BJ (cell line): Measurements from ENCODE around the gene RNF213. TPM values are rescaled to one million over a fixed set of nuclear protein-coding genes. Genes with fewer than 3 reads are reported as not detected.

Experiments used
- CTCF ChIA-PET: fragments of 350-600 bp; formaldehyde crosslinking; extraction: SDS; loops from one replicate; lab custom pipeline; 2021; ENCODE audit warnings: antibody characterized with exemption, inconsistent platforms; lab: Yijun Ruan, JAX
- POLR2A ChIA-PET: fragments of 300-600 bp; sonication (Branson Sonifier 250); formaldehyde crosslinking; extraction: SDS; loops from one replicate; lab custom pipeline; 2021; ENCODE audit warnings: antibody characterized with exemption; lab: Charles Lee
- DNase-seq: peaks from one replicate; pipeline ENCODE4 v3.0.0-alpha.2; 2011; ENCODE audit warnings: low read depth
- H3K27me3 ChIP-seq: 2 replicates; pipeline ENCODE4 v1.6.0; 2011; ENCODE audit warnings: low read length; ENCODE audit not compliant: control insufficient read depth, insufficient read depth
- H3K36me3 ChIP-seq: 2 replicates; pipeline ENCODE4 v1.5.1; 2011; ENCODE audit warnings: low read length; ENCODE audit not compliant: control insufficient read depth, insufficient read depth
- H3K4me3 ChIP-seq: 2 replicates; pipeline ENCODE4 v1.5.1; 2011; ENCODE audit warnings: low read depth, mild to moderate bottlenecking, control low read depth, low read length
- polyA plus RNA-seq: library from polyadenylated mRNA; depleted of rRNA; stranded (reverse); fragments of >200 nt; gene quantifications from 2 replicates; pipeline ENCODE4 v1.2.3, GENCODE V29; 2011
- TF ChIP-seq, protein P1 (sequence below): IDR thresholded peaks from 2 replicates; pipeline ENCODE4 v1.5.1; 2011; ENCODE audit warnings: low read depth, mild to moderate bottlenecking, control low read depth, inconsistent platforms, low read length, moderate library complexity; ENCODE audit not compliant: insufficient read depth

Gene RNF213
- polyA plus RNA-seq, 1 experiment: 53.1 TPM

DNA sequence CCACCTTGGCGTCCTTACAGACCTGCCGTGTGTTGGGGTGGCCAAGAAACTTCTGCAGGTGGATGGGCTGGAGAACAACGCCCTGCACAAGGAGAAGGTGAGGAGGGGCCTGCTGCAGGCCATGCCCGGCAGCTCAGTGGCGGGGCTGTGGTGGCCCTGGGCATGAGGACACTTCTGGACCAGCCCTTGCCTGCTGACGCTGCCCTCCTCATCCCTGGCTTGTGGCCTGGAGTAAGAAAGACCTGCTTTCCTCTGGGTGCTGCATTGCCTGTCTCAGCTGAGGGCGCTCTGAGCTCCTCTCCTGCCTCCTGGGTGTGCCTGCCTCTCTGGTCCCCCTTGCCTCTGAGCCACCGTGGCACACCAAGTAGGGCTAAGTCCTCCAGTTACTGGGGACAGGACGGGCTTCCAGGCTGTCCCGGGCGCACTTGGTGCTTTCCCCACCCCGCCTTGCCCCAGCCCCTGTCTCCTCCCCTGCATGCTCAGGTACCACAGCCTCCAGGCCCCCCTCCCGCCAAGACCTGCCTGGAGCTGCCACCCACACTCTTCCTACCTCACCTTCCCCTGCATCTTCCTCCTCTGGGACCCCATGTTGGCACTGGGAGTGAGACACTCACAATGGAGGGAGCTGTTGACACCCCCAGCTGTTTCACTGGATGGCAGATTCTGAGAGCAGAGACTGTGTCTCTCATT, 163.0 kb downstream of the RNF213 start:
- Histone ChIP-seq H3K36me3 (peaks cover 6% of the 10 kb centered on the region; the same call in 1 of the 2 replicates), H3K4me3 (no peak overlapping the region), H3K27me3 (no peaks in the 10 kb centered on the region)
- TF ChIP-seq, protein P1, sequence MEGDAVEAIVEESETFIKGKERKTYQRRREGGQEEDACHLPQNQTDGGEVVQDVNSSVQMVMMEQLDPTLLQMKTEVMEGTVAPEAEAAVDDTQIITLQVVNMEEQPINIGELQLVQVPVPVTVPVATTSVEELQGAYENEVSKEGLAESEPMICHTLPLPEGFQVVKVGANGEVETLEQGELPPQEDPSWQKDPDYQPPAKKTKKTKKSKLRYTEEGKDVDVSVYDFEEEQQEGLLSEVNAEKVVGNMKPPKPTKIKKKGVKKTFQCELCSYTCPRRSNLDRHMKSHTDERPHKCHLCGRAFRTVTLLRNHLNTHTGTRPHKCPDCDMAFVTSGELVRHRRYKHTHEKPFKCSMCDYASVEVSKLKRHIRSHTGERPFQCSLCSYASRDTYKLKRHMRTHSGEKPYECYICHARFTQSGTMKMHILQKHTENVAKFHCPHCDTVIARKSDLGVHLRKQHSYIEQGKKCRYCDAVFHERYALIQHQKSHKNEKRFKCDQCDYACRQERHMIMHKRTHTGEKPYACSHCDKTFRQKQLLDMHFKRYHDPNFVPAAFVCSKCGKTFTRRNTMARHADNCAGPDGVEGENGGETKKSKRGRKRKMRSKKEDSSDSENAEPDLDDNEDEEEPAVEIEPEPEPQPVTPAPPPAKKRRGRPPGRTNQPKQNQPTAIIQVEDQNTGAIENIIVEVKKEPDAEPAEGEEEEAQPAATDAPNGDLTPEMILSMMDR: no peak
- DNase-seq: no peak
- POLR2A ChIA-PET: no interaction called here
- CTCF ChIA-PET: interaction anchor here (0.9 to 6.7 kb wide), 3 partner anchors 44 to 558 kb away, joined by 3 to 79 read pairs (median 7); no protein-coding TSS in a partner anchor

DNA sequence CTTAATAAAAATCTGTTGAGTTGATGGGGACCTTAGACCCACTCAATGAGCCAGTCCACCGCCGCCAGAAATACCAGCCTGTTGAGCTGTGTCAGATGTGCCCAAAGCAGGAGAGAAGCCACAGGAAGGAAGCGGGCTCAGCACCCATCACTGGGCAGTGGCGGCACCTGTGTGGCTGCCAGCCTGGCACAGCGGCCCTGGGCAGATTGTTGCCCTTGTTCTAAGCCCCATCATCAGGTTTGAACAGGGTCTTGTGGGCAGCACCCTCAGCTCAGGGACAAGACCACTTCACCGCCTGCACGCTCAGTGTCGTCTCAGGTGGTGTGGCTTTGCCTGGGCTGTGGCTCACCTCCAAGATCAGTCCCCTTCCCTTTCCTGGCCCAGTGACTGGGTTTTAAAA, 163.6 kb downstream of the RNF213 start:
- CTCF ChIA-PET: interaction anchor here (2.9 to 6.7 kb wide), 2 partner anchors 152 to 557 kb away, joined by 7 to 79 read pairs; no protein-coding TSS in a partner anchor
- Histone ChIP-seq H3K27me3 (no peaks in the 10 kb centered on the region), H3K36me3 (peaks cover 5% of the 10 kb centered on the region; the same call in 1 of the 2 replicates), H3K4me3 (no peak overlapping the region)
- DNase-seq: no peak
- TF ChIP-seq, protein P1: no peak
- POLR2A ChIA-PET: no interaction called here

DNA sequence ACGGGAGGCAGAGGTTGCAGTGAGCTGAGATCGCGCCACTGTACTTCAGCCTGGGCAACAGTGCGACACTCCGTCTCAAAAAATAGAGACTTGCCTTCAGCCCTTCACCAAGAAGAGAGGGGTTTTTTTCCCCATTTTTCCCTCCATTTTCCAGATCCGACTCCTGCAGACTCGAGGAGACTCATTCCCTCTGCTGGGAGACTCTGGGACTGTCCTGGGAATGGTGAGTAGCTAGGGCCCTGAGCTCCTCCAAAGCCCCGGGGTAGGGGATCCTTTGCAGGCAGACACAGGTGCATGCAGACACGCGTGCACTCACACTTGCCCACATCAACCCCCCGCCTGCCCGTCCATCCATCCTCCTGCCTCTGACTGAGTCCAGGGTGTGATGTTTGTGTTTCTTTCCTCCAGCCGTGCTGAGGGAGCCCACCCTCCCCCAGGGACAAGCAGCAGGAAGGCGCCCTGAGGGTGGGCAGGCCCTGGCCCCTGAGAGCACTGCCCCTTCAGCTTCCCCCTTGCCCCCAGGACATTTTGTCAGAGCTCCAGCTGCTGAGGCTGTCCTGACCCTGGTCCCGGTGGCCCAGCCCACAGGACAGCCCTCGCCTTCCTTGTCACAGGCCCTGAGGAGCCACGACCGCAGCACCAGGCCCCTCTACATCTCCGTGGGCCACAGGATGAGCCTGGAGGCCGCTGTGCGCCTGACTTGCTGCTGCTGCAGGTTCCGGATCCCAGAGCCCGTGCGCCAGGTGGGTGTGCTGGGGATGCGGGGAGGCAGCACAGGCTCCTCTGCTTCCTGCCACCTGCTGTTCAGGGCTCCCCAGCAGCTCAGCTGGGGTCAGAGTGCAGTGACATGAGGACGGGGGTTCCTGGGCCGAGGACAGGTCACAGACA, 164.5 kb downstream of the RNF213 start:
- H3K4me3 ChIP-seq: no peak overlapping the region
- ChIA-PET CTCF (interaction anchor here (0.7 to 6.7 kb wide), 3 partner anchors 151 to 556 kb away, joined by 3 to 79 read pairs (median 7); no protein-coding TSS in a partner anchor), POLR2A (no interaction called here)
- no peak for DNase-seq
- H3K36me3 ChIP-seq: peaks cover 2% of the 10 kb centered on the region; the same call in 1 of the 2 replicates
- TF ChIP-seq, protein P1: no peak
- no peaks in the 10 kb centered on the region for H3K27me3 ChIP-seq

DNA sequence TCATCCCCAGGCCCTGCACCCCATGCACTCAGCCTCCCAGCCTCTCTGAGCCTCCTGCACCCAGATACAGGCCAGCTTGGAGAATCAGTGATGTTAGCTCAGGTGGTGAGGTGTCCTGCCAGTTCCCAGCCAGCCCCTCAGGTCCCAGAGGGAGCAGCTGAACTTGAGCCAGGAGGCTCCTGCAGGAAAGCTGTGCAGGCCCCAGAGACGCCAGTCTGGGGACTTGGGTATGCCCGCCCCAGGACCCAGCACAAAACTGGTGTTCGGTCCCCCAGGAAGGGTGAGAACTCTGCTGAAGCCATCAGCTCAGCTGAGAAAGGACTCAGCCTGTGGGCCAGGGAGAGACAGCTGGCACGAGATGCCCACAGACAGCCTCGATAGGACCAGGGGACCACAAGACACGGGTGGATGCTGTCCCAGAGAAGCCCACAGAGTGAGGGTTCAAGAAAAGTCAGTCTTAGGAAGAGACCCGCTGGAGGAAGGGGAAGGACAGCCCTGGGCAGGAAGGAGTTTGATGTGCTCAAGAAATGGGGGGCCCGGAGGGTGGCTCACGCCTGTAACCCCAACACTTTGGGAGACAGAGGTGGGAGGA, 165.3 kb downstream of the RNF213 start:
- POLR2A ChIA-PET: interaction anchor here (0.7 kb wide), 1 partner anchor 135 kb away, joined by 3 read pairs; no protein-coding TSS in a partner anchor

More for the DNA sequence above, 165.3 kb downstream of the RNF213 start:
- Histone ChIP-seq H3K4me3 (no peak overlapping the region), H3K36me3 (peaks cover 2% of the 10 kb centered on the region; the same call in 1 of the 2 replicates), H3K27me3 (no peaks in the 10 kb centered on the region)
- CTCF ChIA-PET: interaction anchor here (1.6 to 6.7 kb wide), 3 partner anchors 48 to 555 kb away, joined by 4 to 79 read pairs (median 7); no protein-coding TSS in a partner anchor
- TF ChIP-seq, protein P1: no peak
- no peak for DNase-seq
